ENCODE data around the gene SLC4A2. TPM values are rescaled to one million over a fixed set of nuclear protein-coding genes. Genes with fewer than 3 reads are reported as not detected.

The SLC4A2 gene
- total RNA-seq, 1 donor from 2014 or later: 390 TPM

DNA sequence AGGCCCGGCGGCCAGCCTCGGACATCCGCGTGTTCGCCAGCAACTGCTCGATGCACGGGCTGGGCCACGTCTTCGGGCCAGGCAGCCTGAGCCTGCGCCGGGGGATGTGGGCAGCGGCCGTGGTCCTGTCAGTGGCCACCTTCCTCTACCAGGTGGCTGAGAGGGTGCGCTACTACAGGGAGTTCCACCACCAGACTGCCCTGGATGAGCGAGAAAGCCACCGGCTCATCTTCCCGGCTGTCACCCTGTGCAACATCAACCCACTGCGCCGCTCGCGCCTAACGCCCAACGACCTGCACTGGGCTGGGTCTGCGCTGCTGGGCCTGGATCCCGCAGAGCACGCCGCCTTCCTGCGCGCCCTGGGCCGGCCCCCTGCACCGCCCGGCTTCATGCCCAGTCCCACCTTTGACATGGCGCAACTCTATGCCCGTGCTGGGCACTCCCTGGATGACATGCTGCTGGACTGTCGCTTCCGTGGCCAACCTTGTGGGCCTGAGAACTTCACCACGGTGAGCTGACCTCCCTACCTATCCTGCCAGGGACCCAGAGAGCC, 10.4 kb upstream of the SLC4A2 start:
- intact Hi-C loops (cut with DNase I): no loop called here
- Histone ChIP-seq H3K4me1 (peaks cover 0 to 7% of the 10 kb centered on the region in 2 donors), H3K4me3 (no peak overlapping the region), H3K9me3 (no peaks in the 10 kb centered on the region), H3K27ac (no peak overlapping the region), H3K36me3 (peaks cover 0 to 7% of the 10 kb centered on the region in 2 donors), H3K27me3 (no peaks in the 10 kb centered on the region)
- TF ChIP-seq, protein P1, sequence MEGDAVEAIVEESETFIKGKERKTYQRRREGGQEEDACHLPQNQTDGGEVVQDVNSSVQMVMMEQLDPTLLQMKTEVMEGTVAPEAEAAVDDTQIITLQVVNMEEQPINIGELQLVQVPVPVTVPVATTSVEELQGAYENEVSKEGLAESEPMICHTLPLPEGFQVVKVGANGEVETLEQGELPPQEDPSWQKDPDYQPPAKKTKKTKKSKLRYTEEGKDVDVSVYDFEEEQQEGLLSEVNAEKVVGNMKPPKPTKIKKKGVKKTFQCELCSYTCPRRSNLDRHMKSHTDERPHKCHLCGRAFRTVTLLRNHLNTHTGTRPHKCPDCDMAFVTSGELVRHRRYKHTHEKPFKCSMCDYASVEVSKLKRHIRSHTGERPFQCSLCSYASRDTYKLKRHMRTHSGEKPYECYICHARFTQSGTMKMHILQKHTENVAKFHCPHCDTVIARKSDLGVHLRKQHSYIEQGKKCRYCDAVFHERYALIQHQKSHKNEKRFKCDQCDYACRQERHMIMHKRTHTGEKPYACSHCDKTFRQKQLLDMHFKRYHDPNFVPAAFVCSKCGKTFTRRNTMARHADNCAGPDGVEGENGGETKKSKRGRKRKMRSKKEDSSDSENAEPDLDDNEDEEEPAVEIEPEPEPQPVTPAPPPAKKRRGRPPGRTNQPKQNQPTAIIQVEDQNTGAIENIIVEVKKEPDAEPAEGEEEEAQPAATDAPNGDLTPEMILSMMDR (IDR thresholded peaks at IDR 0.05): no peak
- DNase-seq (ENCODE audit: low spot score in 2 of 2): no peak

- DNase-seq (ENCODE audit: low spot score in 2 of 2): no peak
- TF ChIP-seq, protein P1 (IDR thresholded peaks at IDR 0.05): no peak
- intact Hi-C loops (cut with DNase I): no loop called here
Measured at GRCh38 chr7:151051108-151051507, 8.3 kb upstream of the SLC4A2 start.

GRCh38 chr7:151053096-151053495, 6.3 kb upstream of the SLC4A2 start:
- no peaks in the 10 kb centered on the region for H3K27me3 ChIP-seq
- no peaks in the 10 kb centered on the region for H3K9me3 ChIP-seq
- TF ChIP-seq, protein P1 (IDR thresholded peaks at IDR 0.05): no peak
- no peak for DNase-seq (ENCODE audit: low spot score in 2 of 2)
- H3K4me3 ChIP-seq: no peak overlapping the region
- H3K27ac ChIP-seq: no peak overlapping the region
- peaks cover 7 to 15% of the 10 kb centered on the region in 2 donors for H3K4me1 ChIP-seq
- H3K36me3 ChIP-seq: no peaks in the 10 kb centered on the region
- intact Hi-C loops (cut with DNase I): no loop called here

More at GRCh38 chr7:151051108-151051507, 8.3 kb upstream of the SLC4A2 start:
- Histone ChIP-seq H3K27me3 (no peaks in the 10 kb centered on the region), H3K9me3 (no peaks in the 10 kb centered on the region), H3K36me3 (no peaks in the 10 kb centered on the region), H3K27ac (no peak overlapping the region), H3K4me1 (peaks cover 0 to 7% of the 10 kb centered on the region in 2 donors), H3K4me3 (no peak overlapping the region)

- no peak overlapping the region for H3K4me3 ChIP-seq
- DNase-seq (ENCODE audit: low spot score in 2 of 2): no peak
- TF ChIP-seq, protein P1 (IDR thresholded peaks at IDR 0.05): no peak
- H3K27me3 ChIP-seq: no peaks in the 10 kb centered on the region
- H3K27ac ChIP-seq: no peak overlapping the region
- H3K4me1 ChIP-seq: peaks cover 7 to 20% of the 10 kb centered on the region in 2 donors
- intact Hi-C loops (cut with DNase I): no loop called here
- H3K36me3 ChIP-seq: no peaks in the 10 kb centered on the region
- H3K9me3 ChIP-seq: no peaks in the 10 kb centered on the region
Measured at GRCh38 chr7:151053751-151054150, 5.6 kb upstream of the SLC4A2 start.

- no peaks in the 10 kb centered on the region for H3K27me3 ChIP-seq
Measured at GRCh38 chr7:151056283-151056665, 3.1 kb upstream of the SLC4A2 start.

More at GRCh38 chr7:151056283-151056665, 3.1 kb upstream of the SLC4A2 start:
- no peak overlapping the region for H3K4me3 ChIP-seq
- no peak overlapping the region for H3K27ac ChIP-seq
- H3K4me1 ChIP-seq: peaks cover 13 to 29% of the 10 kb centered on the region in 2 donors
- TF ChIP-seq, protein P1 (IDR thresholded peaks at IDR 0.05): no peak
- intact Hi-C loops (cut with DNase I): loop anchor here (2.0 kb wide), 1 partner anchor 17 kb away; no protein-coding TSS in a partner anchor
- no peaks in the 10 kb centered on the region for H3K36me3 ChIP-seq
- no peaks in the 10 kb centered on the region for H3K9me3 ChIP-seq
- no peak for DNase-seq (ENCODE audit: low spot score in 2 of 2)

All from ascending aorta (tissue), 2 donors.